Keratinocyte (primary cell): ENCODE data around the gene AIG1. TPM values are rescaled to one million over a fixed set of nuclear protein-coding genes. Genes with fewer than 3 reads are reported as not detected.
A peak's percentile ranks its signal among the peaks of the same experiment; 100 is the strongest.
"Not testable (repeated sequence)": the region's sequence is repeated elsewhere in the genome, so short reads cannot be mapped to it uniquely, and the experiment has no call there.

Experiments used
- DNase-seq: peaks from one replicate; pipeline ENCODE4 v3.0.0-alpha.2; 2011; ENCODE audit warnings: low read depth, missing footprints, low spot score
- FAIRE-seq: peaks from 2 replicates; lab custom pipeline; 2011; peaks lifted over from hg19 to GRCh38; lab: Jason Lieb, UNC
- H2AFZ ChIP-seq: 2 replicates; pipeline ENCODE4 v1.6.0; 2012; ENCODE audit warnings: low read length, control low read depth, inconsistent platforms; ENCODE audit not compliant: control insufficient read depth
- H3K27ac ChIP-seq: 2 replicates; pipeline ENCODE4 v1.5.1; 2011; ENCODE audit warnings: low read length; ENCODE audit not compliant: control insufficient read depth, insufficient read depth
- H3K27me3 ChIP-seq: 3 replicates; pipeline ENCODE4 v1.6.0; 2011; ENCODE audit warnings: low read length; ENCODE audit not compliant: control insufficient read depth, insufficient read depth; ENCODE audit errors: extremely low read depth
- H3K36me3 ChIP-seq, 2 experiments: 2 replicates in 1 of 2; 3 replicates in 1 of 2; pipeline ENCODE4 v1.5.1; 2011; ENCODE audit warnings: low read length in 2 of 2, mild to moderate bottlenecking in 1 of 2; ENCODE audit not compliant: control insufficient read depth in 2 of 2, insufficient read depth in 2 of 2; ENCODE audit errors: extremely low read depth in 1 of 2
- H3K4me1 ChIP-seq: 3 replicates; pipeline ENCODE4 v1.5.1; 2011; ENCODE audit warnings: low read length; ENCODE audit not compliant: control insufficient read depth, insufficient read depth; ENCODE audit errors: extremely low read depth
- H3K4me2 ChIP-seq: 3 replicates; pipeline ENCODE4 v1.6.0; 2011; ENCODE audit warnings: low read depth, low read length; ENCODE audit not compliant: control insufficient read depth, insufficient read depth; ENCODE audit errors: extremely low read depth
- H3K4me3 ChIP-seq, 3 experiments: fragments of 200-600 bp in 1 of 3; sonication (generic) in 1 of 3; 2 replicates in 2 of 3; 3 replicates in 1 of 3; pipeline ENCODE4 v1.5.1; 2011 to 2016; ENCODE audit warnings: low read length in 3 of 3, mild to moderate bottlenecking in 3 of 3, control low read depth in 2 of 3, inconsistent platforms in 1 of 3, low read depth in 1 of 3, mixed read lengths in 1 of 3, mixed run types in 1 of 3, moderate library complexity in 1 of 3; ENCODE audit not compliant: control insufficient read depth in 2 of 3, insufficient read depth in 2 of 3; ENCODE audit errors: extremely low read depth in 1 of 3
- H3K79me2 ChIP-seq: 2 replicates; pipeline ENCODE4 v1.6.0; 2012; ENCODE audit warnings: low read length; ENCODE audit not compliant: control insufficient read depth, insufficient read depth
- H3K9ac ChIP-seq: 3 replicates; pipeline ENCODE4 v1.6.0; 2011; ENCODE audit warnings: low read length; ENCODE audit not compliant: control insufficient read depth, insufficient read depth; ENCODE audit errors: extremely low read depth
- H3K9me1 ChIP-seq: 3 replicates; pipeline ENCODE4 v1.6.0; 2011; ENCODE audit warnings: low read length; ENCODE audit not compliant: control insufficient read depth, insufficient read depth; ENCODE audit errors: extremely low read depth
- H3K9me3 ChIP-seq: 2 replicates; pipeline ENCODE4 v1.5.1; 2012; ENCODE audit warnings: low read depth, low read length; ENCODE audit not compliant: control insufficient read depth
- H4K20me1 ChIP-seq: 3 replicates; pipeline ENCODE4 v1.6.0; 2011; ENCODE audit warnings: low read length; ENCODE audit not compliant: control insufficient read depth, insufficient read depth; ENCODE audit errors: extremely low read depth
- CTCF ChIP-seq, 3 experiments: IDR thresholded peaks in 1 of 3; conservative IDR thresholded peaks in 1 of 3; optimal IDR thresholded peaks in 1 of 3; 2 replicates in 2 of 3; 3 replicates in 1 of 3; pipeline versions ENCODE3 to v1.5.1; 2011; ENCODE audit warnings: low read length in 3 of 3, mild to moderate bottlenecking in 3 of 3, moderate library complexity in 2 of 3, control low read depth in 1 of 3, inconsistent platforms in 1 of 3; ENCODE audit not compliant: insufficient read depth in 2 of 3; ENCODE audit errors: extremely low read depth in 1 of 3
- EZH2 ChIP-seq: IDR thresholded peaks from one replicate; pipeline ENCODE4 v1.6.1; 2012; ENCODE audit warnings: inconsistent platforms, mild to moderate bottlenecking, low read length, moderate library complexity
- dilution Hi-C: fragments of 300-500 bp; cut with MboI; formaldehyde crosslinking; loops from one replicate; pipeline ENCODE4 v1.7.0; 2020; ENCODE audit warnings: low sequenced_read_pairs; ENCODE audit not compliant: extremely low pct_ligation_motif_present
- polyA plus RNA-seq, 5 experiments: library from polyadenylated mRNA; depleted of rRNA in 3 of 5; stranded (reverse) in 3 of 5; stranded (forward) in 1 of 5; unstranded in 1 of 5; fragments of >200 nt; gene quantifications; 1 replicate in 1 of 5; 2 replicates in 3 of 5; 3 replicates in 1 of 5; pipeline versions ENCODE4 v1.2.1 to v1.2.3, GENCODE V29; 2011 to 2012; ENCODE audit warnings: missing spikeins in 2 of 5, low read depth in 1 of 5, low replicate concordance in 1 of 5

The AIG1 gene
- polyA plus RNA-seq, 1 donor (not counting 4 experiments of a cell fraction or from before 2014, with no cell fraction given) = 77.1 TPM

- H3K27ac ChIP-seq = no peak overlapping the region
- H3K9me3 ChIP-seq = no peaks in the 10 kb centered on the region
- dilution Hi-C loops = no loop called here
- H3K36me3 ChIP-seq = peaks cover 2 to 3% of the 10 kb centered on the region in 2 experiments
- H3K4me2 ChIP-seq = no peak overlapping the region
- H3K9me1 ChIP-seq = no peaks in the 10 kb centered on the region
- H3K27me3 ChIP-seq = no peaks in the 10 kb centered on the region
- no peaks in the 10 kb centered on the region for H3K79me2 ChIP-seq
- H2AFZ ChIP-seq = no peak overlapping the region
- no peaks in the 10 kb centered on the region for H3K4me1 ChIP-seq
- H3K9ac ChIP-seq = no peak overlapping the region
- no peaks in the 10 kb centered on the region for H4K20me1 ChIP-seq
- TF ChIP-seq CTCF (optimal IDR thresholded peaks at IDR 0.05 in 1 of 3, IDR thresholded peaks at IDR 0.05 in 1 of 3, conservative IDR thresholded peaks at IDR 0.05 in 1 of 3; ENCODE audit: extremely low read depth in 1 of 3, insufficient read depth in 2 of 3, low read length in 3 of 3) = no peak
- no peak for TF ChIP-seq EZH2
- DNase-seq (no peak), FAIRE-seq (no peak)
- H3K4me3 ChIP-seq = no peak overlapping the region
Observed at GRCh38 chr6:143166247-143166695, 105.6 kb downstream of the AIG1 start.

GRCh38 chr6:143167224-143167623, 106.5 kb downstream of the AIG1 start:
- dilution Hi-C loops = no loop called here
- H4K20me1 ChIP-seq = no peaks in the 10 kb centered on the region

GRCh38 chr6:143168396-143168816, 107.7 kb downstream of the AIG1 start:
- H3K27ac ChIP-seq, H3K4me2 ChIP-seq, H3K9ac ChIP-seq, H4K20me1 ChIP-seq, H3K4me3 ChIP-seq, H3K4me1 ChIP-seq, H3K9me1 ChIP-seq, dilution Hi-C loops, H3K79me2 ChIP-seq, H3K36me3 ChIP-seq, H3K9me3 ChIP-seq, H3K27me3 ChIP-seq, H2AFZ ChIP-seq, FAIRE-seq, DNase-seq: not testable (repeated sequence)

More at GRCh38 chr6:143167224-143167623, 106.5 kb downstream of the AIG1 start:
- FAIRE-seq (peak; percentile 5), DNase-seq (no peak)
- Histone ChIP-seq H3K27ac (no peak overlapping the region), H3K27me3 (no peaks in the 10 kb centered on the region), H2AFZ (no peak overlapping the region), H3K79me2 (no peaks in the 10 kb centered on the region), H3K9ac (no peak overlapping the region), H3K9me3 (no peaks in the 10 kb centered on the region), H3K4me2 (no peak overlapping the region), H3K4me1 (no peaks in the 10 kb centered on the region), H3K36me3 (peaks cover 2 to 3% of the 10 kb centered on the region in 2 experiments), H3K9me1 (no peaks in the 10 kb centered on the region), H3K4me3 (no peak overlapping the region)
- TF ChIP-seq EZH2 = no peak
- TF ChIP-seq CTCF (optimal IDR thresholded peaks at IDR 0.05 in 1 of 3, IDR thresholded peaks at IDR 0.05 in 1 of 3, conservative IDR thresholded peaks at IDR 0.05 in 1 of 3; ENCODE audit: extremely low read depth in 1 of 3, insufficient read depth in 2 of 3, low read length in 3 of 3) = no peak
